Osteocyte (in vitro differentiated cells): ENCODE results near the gene ME3. TPM values are rescaled to one million over a fixed set of nuclear protein-coding genes. Genes with fewer than 3 reads are reported as not detected.

ENCODE experiments used
- DNase-seq: peaks from one replicate; pipeline ENCODE4 v3.0.0; 2021; ENCODE audit warnings: mixed read lengths; ENCODE audit not compliant: unreplicated experiment; ENCODE audit errors: extremely low spot score
- H3K27ac Mint-ChIP-seq: one replicate; pipeline ENCODE4 v1.8.0; 2021; ENCODE audit warnings: mild to moderate bottlenecking, mixed read lengths; ENCODE audit not compliant: unreplicated experiment
- H3K27me3 Mint-ChIP-seq: one replicate; pipeline ENCODE4 v1.8.0; 2021; ENCODE audit warnings: mixed read lengths; ENCODE audit not compliant: unreplicated experiment
- H3K36me3 Mint-ChIP-seq: one replicate; pipeline ENCODE4 v1.8.0; 2021; ENCODE audit warnings: mixed read lengths; ENCODE audit not compliant: unreplicated experiment
- H3K4me1 Mint-ChIP-seq: one replicate; pipeline ENCODE4 v1.8.0; 2021; ENCODE audit warnings: mixed read lengths; ENCODE audit not compliant: unreplicated experiment
- H3K4me3 Mint-ChIP-seq: one replicate; pipeline ENCODE4 v1.8.0; 2021; ENCODE audit warnings: mild to moderate bottlenecking, moderate library complexity, mixed read lengths; ENCODE audit not compliant: unreplicated experiment
- H3K9me3 Mint-ChIP-seq: one replicate; pipeline ENCODE4 v1.8.0; 2021; ENCODE audit warnings: mixed read lengths; ENCODE audit not compliant: unreplicated experiment
- CTCF ChIP-seq: fragments of 200-600 bp; sonication (generic); IDR thresholded peaks from 2 replicates; pipeline ENCODE4 v1.5.0; 2021; ENCODE audit warnings: antibody characterized with exemption, mild to moderate bottlenecking, moderate library complexity
- total RNA-seq: library from RNA; stranded (reverse); gene quantifications from 2 replicates; pipeline ENCODE4 v1.2.1, GENCODE V29; 2021

Gene ME3
- total RNA-seq, 1 donor from 2014 or later: 19.5 TPM

DNA sequence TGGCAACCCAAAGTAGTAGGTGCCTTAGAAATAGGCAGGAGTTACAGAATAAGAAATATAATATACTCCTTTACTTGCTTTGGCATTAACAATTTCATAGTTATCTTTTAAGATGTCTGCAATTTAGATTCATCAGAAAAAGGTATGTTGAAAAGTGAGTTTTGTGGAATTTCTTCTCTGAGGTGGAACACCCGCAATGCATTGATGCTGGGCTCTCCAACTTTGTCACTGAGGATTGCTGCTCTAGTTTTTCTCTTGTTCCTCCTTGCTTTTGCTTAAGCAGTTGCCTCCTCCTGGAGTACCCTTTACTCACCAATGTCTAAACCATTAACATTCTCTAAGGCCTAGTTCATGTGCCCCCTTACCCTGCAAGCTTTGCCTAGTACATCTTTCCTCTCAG lies 14.1 kb upstream of the ME3 start:
- H3K4me1 Mint-ChIP-seq: peaks cover 11% of the 10 kb centered on the region
- no peak overlapping the region for H3K27ac Mint-ChIP-seq
- no peak for DNase-seq
- H3K9me3 Mint-ChIP-seq: no peaks in the 10 kb centered on the region
- H3K27me3 Mint-ChIP-seq: no peaks in the 10 kb centered on the region
- H3K4me3 Mint-ChIP-seq: no peak overlapping the region
- TF ChIP-seq CTCF: no peak
- H3K36me3 Mint-ChIP-seq: no peaks in the 10 kb centered on the region

- Mint-ChIP-seq H3K27me3 (no peaks in the 10 kb centered on the region), H3K4me1 (peaks cover 8% of the 10 kb centered on the region), H3K27ac (no peak overlapping the region), H3K4me3 (no peak overlapping the region), H3K9me3 (no peaks in the 10 kb centered on the region), H3K36me3 (no peaks in the 10 kb centered on the region)
- DNase-seq: no peak
- TF ChIP-seq CTCF: no peak
These were observed 9.0 kb upstream of the ME3 start for GRCh38 chr11:86681483-86681756.

DNA sequence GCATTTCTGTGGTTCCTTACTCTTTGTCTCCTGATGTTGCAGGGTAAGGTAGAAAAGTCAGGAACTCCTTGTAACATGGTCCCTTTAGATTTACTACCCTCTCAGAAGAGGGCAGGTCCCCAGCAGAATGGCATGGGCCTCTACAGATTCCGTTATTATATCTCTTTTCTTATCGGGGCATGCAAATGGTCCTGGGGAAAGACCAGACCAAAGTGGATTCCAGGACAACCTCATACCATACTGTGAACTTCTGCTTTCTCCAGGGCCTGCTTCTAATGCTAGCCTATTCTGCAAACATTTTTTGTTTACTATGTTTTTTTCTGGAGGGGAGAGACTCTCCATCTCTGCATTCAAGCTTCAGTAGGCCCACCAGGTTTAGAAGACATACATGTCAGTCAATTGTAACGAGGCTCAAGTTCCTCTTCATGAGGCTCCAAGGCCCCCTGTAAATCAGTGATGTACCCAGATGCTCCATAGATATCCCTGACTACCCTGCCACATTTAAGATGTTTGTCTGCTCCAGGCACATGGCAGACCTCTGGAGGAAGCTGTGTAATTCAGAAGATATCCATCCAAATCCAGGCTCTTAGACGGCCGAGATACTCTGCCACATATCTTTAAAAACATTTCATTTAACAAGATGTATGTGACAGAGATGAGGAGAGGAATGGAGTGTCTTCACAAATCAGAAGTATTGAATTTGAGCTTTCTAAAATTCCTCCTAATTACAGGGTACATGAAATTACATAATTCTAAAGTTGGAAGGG lies 8.5 kb upstream of the ME3 start:
- Mint-ChIP-seq H3K27ac (no peak overlapping the region), H3K4me3 (no peak overlapping the region), H3K9me3 (no peaks in the 10 kb centered on the region), H3K4me1 (peaks cover 11% of the 10 kb centered on the region), H3K36me3 (no peaks in the 10 kb centered on the region), H3K27me3 (no peaks in the 10 kb centered on the region)
- TF ChIP-seq CTCF: no peak
- no peak for DNase-seq

GRCh38 chr11:86678823-86679222 lies 6.4 kb upstream of the ME3 start:
- no peak overlapping the region for H3K27ac Mint-ChIP-seq
- H3K9me3 Mint-ChIP-seq: no peaks in the 10 kb centered on the region
- H3K27me3 Mint-ChIP-seq: no peaks in the 10 kb centered on the region
- H3K4me1 Mint-ChIP-seq: peaks cover 24% of the 10 kb centered on the region
- no peaks in the 10 kb centered on the region for H3K36me3 Mint-ChIP-seq
- DNase-seq: no peak
- no peak for TF ChIP-seq CTCF
- no peak overlapping the region for H3K4me3 Mint-ChIP-seq

- Mint-ChIP-seq H3K4me1 (peaks cover 26% of the 10 kb centered on the region), H3K27ac (no peak overlapping the region), H3K9me3 (no peaks in the 10 kb centered on the region), H3K27me3 (no peaks in the 10 kb centered on the region), H3K4me3 (no peak overlapping the region), H3K36me3 (no peaks in the 10 kb centered on the region)
- no peak for TF ChIP-seq CTCF
- DNase-seq: no peak
These were observed 5.9 kb upstream of the ME3 start for GRCh38 chr11:86678296-86678695.
